Measurements from ENCODE around the gene ASAP3.

ASAP3 gene

GRCh38 chr1:23483321-23484252 is at the start of gene ASAP3:
TSS of gene ASAP3 (minus strand) at chr1:23484179. CDS start at chr1:23484133, 46 bp downstream.
- no peak for TF ChIP-seq CTCF (conservative IDR thresholded peaks at IDR 0.05; ENCODE audit: low read length)
- no peak for TF ChIP-seq EZH2phosphoT487 (IDR thresholded peaks at IDR 0.05; ENCODE audit: borderline replicate concordance)
- Histone ChIP-seq H4K20me1 (ENCODE audit: insufficient read depth, low read length, poor library complexity, severe bottlenecking) (no peaks in the 10 kb centered on the region), H3K9ac (ENCODE audit: low read depth, low read length, poor library complexity, severe bottlenecking) (peak within 1 kb of the TSS; percentile 57), H3K9me3 (ENCODE audit: insufficient read depth, low read depth, low read length) (no peaks in the 10 kb centered on the region), H3K36me3 (ENCODE audit: insufficient read depth, low read length) (no peaks in the 10 kb centered on the region), H3F3A (ENCODE audit: low read depth) (no peaks in the 10 kb centered on the region), H3K27me3 (ENCODE audit: insufficient read depth, low read length, poor library complexity, severe bottlenecking) (no peaks in the 10 kb centered on the region), H3K4me3 (ENCODE audit: low read length, poor library complexity, severe bottlenecking) (peak within 1 kb of the TSS; percentile 74), H3K9me2 (replicated peaks; ENCODE audit: low read depth, low read length) (no peaks in the 10 kb centered on the region), H3K4me1 (ENCODE audit: insufficient read depth, low read length, poor library complexity, severe bottlenecking) (peaks cover 12% of the 10 kb centered on the region), H3K79me2 (ENCODE audit: insufficient read depth, low read length) (no peaks in the 10 kb centered on the region), H2AFZ (ENCODE audit: low read length) (peak within 1 kb of the TSS; percentile 85), H3K4me2 (ENCODE audit: low read depth, low read length, poor library complexity, severe bottlenecking) (peak within 1 kb of the TSS; percentile 45)

- Histone ChIP-seq H3K9me3 (ENCODE audit: insufficient read depth, low read depth, low read length) (no peaks in the 10 kb centered on the region), H2AFZ (ENCODE audit: low read length) (no peak overlapping the region), H3K9ac (ENCODE audit: low read depth, low read length, poor library complexity, severe bottlenecking) (no peak overlapping the region), H4K20me1 (ENCODE audit: insufficient read depth, low read length, poor library complexity, severe bottlenecking) (no peaks in the 10 kb centered on the region), H3K36me3 (ENCODE audit: insufficient read depth, low read length) (no peaks in the 10 kb centered on the region), H3K4me1 (ENCODE audit: insufficient read depth, low read length, poor library complexity, severe bottlenecking) (peaks cover 60% of the 10 kb centered on the region), H3F3A (ENCODE audit: low read depth) (peaks cover 16% of the 10 kb centered on the region), H3K4me2 (ENCODE audit: low read depth, low read length, poor library complexity, severe bottlenecking) (peak overlapping the region; percentile 47), H3K27me3 (ENCODE audit: insufficient read depth, low read length, poor library complexity, severe bottlenecking) (peaks cover 5% of the 10 kb centered on the region), H3K4me3 (ENCODE audit: low read length, poor library complexity, severe bottlenecking) (no peak overlapping the region), H3K9me2 (replicated peaks; ENCODE audit: low read depth, low read length) (no peaks in the 10 kb centered on the region), H3K79me2 (ENCODE audit: insufficient read depth, low read length) (peaks cover 22% of the 10 kb centered on the region)
- no peak for TF ChIP-seq CTCF (conservative IDR thresholded peaks at IDR 0.05; ENCODE audit: low read length)
- TF ChIP-seq EZH2phosphoT487 (IDR thresholded peaks at IDR 0.05; ENCODE audit: borderline replicate concordance), result no peak
Observed at GRCh38 chr1:23533246-23534023, 49.5 kb upstream of the ASAP3 start.

- H3K4me1 ChIP-seq (ENCODE audit: insufficient read depth, low read length, poor library complexity, severe bottlenecking), result peaks cover 69% of the 10 kb centered on the region
Observed at GRCh38 chr1:23531562-23532094, 47.6 kb upstream of the ASAP3 start.

More at GRCh38 chr1:23531562-23532094, 47.6 kb upstream of the ASAP3 start:
- peaks cover 37% of the 10 kb centered on the region for H3K79me2 ChIP-seq (ENCODE audit: insufficient read depth, low read length)
- H3K4me2 ChIP-seq (ENCODE audit: low read depth, low read length, poor library complexity, severe bottlenecking), result peak overlapping the region; percentile 95
- TF ChIP-seq EZH2phosphoT487 (IDR thresholded peaks at IDR 0.05; ENCODE audit: borderline replicate concordance) (no peak), CTCF (conservative IDR thresholded peaks at IDR 0.05; ENCODE audit: low read length) (no peak)
- H3K9ac ChIP-seq (ENCODE audit: low read depth, low read length, poor library complexity, severe bottlenecking), result peak overlapping the region; percentile 98
- H3K36me3 ChIP-seq (ENCODE audit: insufficient read depth, low read length), result no peaks in the 10 kb centered on the region
- peak overlapping the region; percentile 93 for H3K4me3 ChIP-seq (ENCODE audit: low read length, poor library complexity, severe bottlenecking)
- H4K20me1 ChIP-seq (ENCODE audit: insufficient read depth, low read length, poor library complexity, severe bottlenecking), result peaks cover 11% of the 10 kb centered on the region
- peaks cover 5% of the 10 kb centered on the region for H3K27me3 ChIP-seq (ENCODE audit: insufficient read depth, low read length, poor library complexity, severe bottlenecking)
- H3K9me3 ChIP-seq (ENCODE audit: insufficient read depth, low read depth, low read length), result no peaks in the 10 kb centered on the region
- H3K9me2 ChIP-seq (replicated peaks; ENCODE audit: low read depth, low read length), result no peaks in the 10 kb centered on the region
- peaks cover 21% of the 10 kb centered on the region for H3F3A ChIP-seq (ENCODE audit: low read depth)
- H2AFZ ChIP-seq (ENCODE audit: low read length), result peak overlapping the region; percentile 91
